Stimulated activated CD4-positive, alpha-beta T cell treated with anti-CD3 and anti-CD28 coated beads, TNF-alpha, amount 100 ng/mL, for 24 hours (primary cell): ENCODE results near the gene DYNLL1.
"Not testable (repeated sequence)": the region's sequence is repeated elsewhere in the genome, so short reads cannot be mapped to it uniquely, and the experiment has no call there.

Source experiments
- DNase-seq, 3 experiments: peaks; one replicate each; pipeline ENCODE4 v3.0.0-alpha.2; 2020; ENCODE audit warnings: low read depth in 3 of 3

The DYNLL1 gene

DNA sequence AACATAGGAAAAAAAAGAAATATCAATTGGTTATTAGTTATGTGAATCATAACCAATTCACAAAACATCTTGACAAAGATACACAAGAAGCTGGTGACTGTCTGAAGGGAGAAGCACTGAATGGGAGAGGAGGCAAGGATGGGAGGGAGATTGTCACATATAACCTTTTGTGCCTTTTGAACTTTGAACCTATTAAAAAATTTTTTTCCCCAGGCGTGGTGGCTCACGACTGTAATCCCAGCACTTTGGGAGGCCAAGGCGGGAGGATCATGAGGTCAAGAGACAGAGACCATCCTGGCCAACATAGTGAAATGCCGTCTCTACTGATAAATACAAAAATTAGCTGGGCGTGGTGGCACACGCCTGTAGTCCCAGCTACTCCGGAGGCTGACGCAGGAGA, 12.6 kb downstream of the DYNLL1 start:
- no peak for DNase-seq

DNA sequence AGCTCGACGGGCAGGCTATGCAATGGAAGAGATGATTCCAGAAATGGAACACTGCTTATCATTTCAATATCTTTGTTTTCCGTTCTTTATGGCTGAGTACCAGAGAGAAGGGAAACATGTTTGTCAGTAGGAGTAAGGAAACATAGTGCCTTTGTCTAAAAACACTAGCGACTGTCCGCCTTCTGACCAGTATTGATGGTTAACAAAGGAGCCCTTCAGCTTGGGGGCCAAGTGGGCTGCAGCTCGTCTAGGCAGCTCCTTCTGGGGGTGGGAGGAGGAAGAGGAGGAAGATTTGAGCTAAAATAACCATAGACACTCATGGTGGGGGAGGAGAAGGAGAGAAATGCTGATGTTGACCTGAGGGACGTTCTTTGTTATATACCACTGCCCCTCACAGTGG, 18.1 kb downstream of the DYNLL1 start:
- no peak for DNase-seq

DNA sequence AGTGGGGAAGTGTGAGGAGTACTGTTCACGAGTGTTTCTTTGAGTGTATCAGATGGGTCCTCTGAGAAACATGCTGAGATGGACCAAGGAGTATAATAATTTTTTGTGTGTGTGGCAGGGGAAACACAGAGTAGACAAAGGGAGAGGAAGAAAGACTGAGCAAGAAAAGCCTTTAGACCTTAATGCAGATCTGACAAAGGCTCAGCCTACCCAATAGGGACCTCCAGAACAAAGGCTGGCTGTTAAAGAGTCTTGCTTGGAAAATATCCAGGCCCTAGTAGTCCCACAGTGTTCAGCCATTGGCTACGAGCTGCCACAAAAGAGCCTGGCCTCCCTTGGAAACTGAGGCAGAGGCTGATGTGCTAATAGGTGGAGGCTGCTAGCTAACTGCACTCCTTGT, 19.6 kb downstream of the DYNLL1 start:
- DNase-seq, result no peak

DNA sequence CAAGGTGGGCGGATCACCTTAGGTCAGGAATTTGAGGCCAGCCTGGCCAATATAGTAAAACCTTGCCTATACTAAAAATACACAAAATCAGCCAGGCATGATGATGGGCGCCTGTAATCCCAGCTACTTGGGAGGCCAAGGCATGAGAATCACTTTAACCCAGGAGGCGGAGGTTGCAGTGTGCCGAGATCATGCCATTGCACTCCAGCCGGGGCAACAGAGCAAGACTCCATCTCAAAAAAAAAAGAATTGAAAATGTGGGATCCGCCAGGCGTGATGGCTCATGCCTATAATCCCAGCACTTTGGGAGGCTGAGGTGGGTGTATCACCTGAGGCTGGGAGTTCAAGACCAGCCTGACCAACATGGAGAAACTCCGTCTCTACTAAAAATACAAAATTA, 23.4 kb downstream of the DYNLL1 start:
- not testable (repeated sequence) for DNase-seq

DNA sequence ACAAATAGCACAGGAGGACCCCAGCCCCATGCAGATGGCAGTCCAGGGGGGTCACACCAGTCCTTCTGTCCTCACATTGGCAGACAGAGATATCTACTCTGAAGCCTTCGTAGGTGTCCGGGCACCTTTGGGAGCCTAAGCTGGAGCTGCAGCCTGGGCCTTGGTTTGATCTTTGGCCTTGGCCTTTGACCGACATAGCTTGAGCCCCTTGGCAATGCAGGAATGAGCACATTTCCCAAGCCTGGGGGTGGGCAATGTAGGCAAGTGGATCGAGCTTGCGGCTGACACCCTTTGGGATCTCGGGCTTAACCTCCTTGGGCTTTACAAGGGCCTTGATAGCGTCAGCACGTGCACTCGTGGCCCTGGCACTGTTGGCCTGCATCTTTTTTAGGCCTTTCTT, 26.7 kb downstream of the DYNLL1 start:
- DNase-seq, result no peak

DNA sequence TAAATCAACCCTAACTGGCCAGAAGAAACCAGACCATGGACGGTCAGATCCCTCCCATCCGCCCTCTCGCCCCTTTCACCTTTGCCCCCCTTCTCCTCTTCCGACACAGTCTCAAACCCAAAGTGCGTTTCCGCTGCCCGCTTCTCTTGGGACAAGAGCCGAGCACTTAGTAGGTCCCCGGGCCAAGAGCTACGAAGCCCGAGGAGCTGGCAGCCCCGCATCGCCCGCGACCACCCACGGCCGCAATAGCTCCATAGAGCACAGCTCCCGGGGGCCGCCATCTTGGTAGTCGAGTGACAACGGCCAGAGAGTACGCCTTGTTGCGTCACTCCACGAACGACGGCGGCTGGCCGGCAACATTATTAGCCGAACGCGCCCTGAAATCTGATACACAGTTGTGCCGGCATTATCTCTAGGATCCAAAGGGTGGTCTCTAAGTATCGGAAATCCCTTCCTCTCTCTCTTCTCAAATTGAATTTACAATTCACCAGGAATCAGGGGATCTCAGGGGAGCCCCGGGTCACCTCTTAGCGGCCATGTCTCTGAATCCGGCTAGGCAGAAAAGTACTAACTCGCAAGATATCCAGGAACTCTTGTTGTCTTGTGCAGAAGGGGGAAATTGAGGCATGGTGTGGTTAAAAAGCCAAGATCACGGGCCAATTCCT, 33.1 kb downstream of the DYNLL1 start, which contains the start of gene COQ5:
Gene COQ5 (minus strand): TSS at position 298 of the 665 bp plus-strand sequence. CDS start 17 bp downstream, at position 281.
- DNase-seq, result peak; percentile 73 to 80 (median 75)

DNA sequence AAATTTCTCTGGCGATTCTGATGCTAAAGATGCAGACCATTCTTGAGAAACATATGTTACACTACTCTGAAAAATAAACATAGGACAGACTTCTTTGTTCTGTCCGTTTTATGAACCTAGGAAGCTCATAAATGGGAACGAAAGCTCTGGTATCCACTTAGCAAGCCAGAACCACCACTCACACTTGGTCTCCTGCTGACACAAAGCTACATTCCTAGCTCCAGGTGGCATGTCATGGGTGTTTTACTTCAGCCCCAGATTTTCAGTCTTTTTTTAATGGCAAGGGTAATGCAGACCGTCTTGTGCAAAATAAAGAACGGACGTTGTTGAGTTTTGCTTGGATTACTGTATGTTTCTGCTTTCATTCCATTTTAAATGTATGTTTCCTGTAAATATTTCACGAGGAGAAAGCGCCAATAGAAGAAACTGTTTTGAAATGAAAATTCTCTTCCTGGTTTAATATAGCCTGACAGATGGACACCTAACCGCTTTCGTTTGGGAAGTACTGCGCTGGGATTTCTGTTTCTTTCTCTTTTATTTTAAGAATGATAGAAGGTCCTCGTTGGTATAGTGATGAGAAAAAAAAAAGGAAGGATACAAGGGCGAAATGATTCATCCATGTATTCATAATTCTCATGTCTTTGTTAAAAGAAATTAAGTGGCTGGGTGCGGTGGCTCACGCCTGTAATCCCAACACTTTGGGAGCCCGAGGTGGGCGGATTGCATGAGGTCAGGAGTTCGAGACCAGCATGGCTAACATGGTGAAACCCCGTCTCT, 33.9 kb downstream of the DYNLL1 start:
- no peak for DNase-seq

DNA sequence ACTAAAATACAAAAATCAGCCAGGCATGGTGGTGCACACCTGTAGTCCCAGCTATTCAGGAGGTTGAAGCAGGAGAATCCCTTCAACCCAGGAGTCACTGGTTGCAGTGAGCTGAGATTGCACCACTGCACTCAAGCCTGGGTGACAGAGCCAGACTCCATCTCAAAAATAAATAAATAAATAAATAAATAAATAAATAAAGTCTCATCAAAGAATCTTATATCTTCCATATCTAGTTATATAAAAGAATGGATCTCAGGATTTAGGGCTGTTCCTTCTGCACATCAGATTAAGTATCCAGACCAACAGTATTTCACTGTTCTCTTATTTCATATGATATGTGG, 34.5 kb downstream of the DYNLL1 start:
- not testable (repeated sequence) for DNase-seq

DNA sequence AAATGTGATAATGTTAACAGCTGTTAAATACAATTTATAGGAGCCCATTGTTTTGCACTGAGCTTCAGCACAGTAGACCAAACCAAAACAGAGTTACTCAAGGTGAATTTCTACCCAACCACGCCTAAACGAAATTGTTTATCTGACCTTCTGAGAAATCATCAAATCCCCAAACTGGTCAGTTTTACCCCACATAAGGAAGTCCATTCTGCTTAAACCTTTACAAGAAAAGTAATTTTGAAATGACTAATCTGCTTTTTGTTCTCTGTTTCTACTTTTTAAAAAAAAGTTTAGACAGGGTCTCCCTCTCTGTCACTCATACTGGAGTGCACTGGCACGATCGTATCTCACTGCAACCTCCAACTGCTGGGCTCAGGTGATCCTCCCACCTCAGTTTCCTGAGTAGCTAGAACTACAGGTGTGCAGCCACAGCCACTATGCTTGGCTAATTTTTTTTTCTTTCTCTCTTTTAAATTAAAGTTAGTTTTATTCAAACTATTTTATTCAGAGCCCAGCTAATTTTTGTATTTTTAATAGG, 36.9 kb downstream of the DYNLL1 start:
- no peak for DNase-seq

DNA sequence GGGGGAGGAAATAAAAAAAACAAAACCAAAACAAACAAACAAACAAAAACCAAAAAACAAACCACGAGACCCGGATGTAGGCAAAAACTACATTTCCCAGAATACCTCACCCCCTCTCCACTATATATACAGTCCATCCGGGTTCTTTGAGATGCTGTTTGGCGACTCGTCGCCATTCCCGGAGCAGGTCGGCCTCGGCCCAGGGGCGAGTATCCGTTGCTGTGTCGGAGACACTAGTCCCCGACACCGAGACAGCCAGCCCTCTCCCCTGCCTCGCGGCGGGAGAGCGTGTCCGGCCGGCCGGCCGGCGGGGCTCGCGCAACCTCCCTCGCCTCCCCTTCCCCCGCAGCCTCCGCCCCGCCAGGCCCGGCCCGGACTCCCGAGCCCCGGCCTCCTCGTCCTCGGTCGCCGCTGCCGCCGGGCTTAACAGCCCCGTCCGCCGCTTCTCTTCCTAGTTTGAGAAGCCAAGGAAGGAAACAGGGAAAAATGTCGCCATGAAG, 38.3 kb downstream of the DYNLL1 start, which contains the start of gene RNF10:
Gene RNF10 (plus strand): TSS at position 154 of the 500 bp plus-strand sequence. CDS start 456 bp downstream, outside the sequence.
- DNase-seq, result peak; percentile 47 to 59 (median 54)

DNA sequence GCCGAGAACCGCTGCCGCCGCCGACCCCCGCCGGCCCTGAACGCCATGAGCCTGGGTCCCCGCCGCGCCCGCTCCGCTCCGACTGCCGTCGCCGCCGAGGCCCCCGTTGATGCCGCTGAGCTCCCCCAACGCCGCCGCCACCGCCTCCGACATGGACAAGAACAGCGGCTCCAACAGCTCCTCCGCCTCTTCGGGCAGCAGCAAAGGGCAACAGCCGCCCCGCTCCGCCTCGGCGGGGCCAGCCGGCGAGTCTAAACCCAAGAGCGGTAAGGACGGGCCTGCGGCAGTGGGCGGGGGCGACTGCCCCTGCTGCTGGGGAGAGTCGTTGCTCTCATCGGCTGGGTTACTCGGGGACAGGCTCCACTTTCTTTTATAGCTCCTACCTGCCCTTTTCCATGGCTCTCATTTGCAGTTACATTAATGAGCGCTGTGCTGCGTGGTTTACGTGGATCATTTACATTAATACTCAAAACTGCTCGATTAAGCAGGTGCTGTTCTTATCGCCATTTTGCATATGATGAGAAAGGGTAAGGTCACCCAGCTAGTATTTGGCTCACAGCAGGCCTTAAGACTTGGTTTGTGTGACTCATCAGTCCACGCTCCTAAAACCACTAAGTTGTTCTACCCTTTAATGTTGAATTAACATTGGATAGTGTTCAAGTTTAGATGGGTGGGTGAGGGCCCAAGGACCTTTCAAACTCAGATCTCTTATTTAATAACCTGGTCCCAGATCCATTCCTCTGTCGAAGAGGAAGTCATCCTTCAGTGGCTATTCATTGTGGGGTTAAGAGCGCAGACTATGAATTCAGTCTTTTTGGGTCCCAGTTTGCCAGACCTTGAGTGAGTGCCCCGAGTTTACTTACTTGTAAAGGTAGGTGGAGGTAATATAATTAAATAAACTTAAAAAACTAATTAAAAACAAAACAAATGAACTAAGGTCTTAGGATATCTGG, 39.1 kb downstream of the DYNLL1 start:
- peak in 1 of 3 experiments; percentile 45 for DNase-seq

DNA sequence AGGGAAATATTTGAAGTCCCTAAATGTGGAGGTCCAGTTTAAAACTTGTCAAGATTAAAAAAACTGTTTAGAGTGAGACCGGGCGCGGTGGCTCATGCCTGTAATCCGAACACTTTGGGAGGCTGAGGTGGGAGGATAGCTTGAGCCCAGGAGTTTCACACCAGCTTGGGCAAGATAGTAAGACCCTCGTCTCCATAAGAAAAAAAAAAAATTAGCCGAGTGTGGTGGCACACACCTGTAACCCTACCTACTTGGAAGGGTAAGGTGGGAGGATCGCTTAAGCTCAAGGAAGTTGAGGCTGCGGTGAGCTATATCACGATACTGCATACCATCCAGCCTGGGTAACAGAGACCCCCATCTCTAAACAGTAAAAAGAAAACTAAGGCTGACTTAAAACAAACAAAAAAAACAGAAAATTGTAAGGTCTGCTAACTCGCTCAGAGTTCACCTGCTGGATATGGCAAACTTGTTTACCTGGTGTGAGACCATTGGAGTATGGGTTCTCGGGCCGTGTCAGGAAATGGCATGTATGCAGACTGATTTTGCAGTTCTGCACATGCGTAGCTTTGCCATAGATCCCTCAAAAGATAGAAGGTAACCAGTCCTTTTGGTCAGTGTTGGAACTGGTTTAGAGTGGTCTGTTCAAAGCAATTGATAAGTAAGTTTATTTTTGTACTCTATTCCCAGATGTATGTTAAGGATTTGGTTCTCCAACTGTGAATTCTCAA, 40.3 kb downstream of the DYNLL1 start:
- no peak for DNase-seq

DNA sequence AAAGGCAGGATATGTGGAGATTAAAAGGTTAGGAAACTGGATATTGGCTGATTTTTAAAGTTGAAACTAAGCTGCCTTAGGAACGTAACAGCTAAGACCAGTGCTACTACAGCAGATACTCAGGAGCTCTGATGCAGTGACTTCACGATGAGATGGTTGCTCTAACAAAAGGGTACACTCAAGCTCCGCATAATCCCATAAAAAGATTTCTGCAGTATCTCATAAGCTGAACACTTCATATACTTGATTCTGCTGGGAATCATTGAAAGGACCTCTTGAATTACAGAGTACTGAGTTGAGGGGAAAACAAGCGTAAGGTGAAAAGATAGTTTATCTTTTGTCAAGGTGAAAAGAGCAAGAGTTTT, 41.9 kb downstream of the DYNLL1 start:
- DNase-seq, result no peak

DNA sequence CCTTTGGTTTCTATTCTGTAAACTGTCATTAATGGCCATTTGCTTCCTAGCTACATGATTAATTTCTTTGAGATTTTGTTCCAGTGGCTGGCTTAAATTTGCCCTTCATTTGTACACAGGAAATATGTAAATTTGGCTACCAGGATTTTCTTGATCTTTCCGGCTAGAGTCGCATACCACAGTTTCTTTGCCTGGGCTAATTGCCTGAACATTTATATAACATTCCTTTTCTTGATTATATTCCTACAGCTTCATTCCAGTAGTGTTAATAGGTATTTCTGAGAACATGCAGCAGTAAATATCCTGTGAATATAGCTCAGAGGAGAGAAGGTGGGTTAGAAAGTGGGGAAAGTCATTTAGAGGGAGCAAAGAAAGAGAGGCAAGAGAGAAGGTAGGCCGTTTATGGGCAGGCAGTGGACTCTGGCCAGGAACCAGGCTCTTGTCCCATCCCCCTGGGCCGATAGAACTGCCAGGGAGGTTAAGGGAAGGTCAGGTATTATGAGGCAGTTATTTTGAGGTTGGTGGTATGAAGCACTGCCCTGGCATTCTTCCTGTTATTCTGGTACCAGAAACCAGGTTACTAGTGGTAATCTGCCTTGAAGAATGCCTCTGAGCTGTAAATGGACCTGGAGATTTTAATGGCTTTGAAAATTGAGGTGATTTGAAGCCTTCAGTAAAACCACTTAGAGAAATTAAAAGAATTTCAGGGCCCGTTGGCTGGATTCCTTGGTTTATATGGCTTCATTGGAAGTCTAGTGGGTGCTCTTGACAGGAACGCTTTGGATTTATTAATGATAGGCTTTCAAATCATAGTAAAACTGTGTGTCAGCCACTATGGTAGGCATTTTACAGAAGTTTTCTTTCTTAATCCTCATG, 42.6 kb downstream of the DYNLL1 start:
- DNase-seq, result no peak

DNA sequence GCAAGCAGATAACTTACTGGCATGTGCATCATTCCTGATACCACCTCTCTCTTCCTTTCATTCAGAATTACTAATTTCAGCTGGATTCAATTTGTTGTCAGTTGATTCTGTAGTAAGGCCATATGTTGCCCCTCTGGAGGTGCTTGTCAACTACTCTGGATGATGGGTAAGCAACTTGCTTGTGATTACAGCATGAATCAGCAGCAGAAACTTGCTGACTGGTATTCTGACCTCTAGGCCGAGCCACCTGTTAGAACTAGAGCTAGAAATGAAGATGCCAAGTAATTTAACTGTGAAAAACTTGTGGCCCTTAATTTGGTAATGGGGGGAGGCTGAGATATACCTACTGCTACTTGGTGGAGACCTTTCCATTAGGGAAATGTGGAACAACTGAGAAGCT, 43.4 kb downstream of the DYNLL1 start:
- no peak for DNase-seq

DNA sequence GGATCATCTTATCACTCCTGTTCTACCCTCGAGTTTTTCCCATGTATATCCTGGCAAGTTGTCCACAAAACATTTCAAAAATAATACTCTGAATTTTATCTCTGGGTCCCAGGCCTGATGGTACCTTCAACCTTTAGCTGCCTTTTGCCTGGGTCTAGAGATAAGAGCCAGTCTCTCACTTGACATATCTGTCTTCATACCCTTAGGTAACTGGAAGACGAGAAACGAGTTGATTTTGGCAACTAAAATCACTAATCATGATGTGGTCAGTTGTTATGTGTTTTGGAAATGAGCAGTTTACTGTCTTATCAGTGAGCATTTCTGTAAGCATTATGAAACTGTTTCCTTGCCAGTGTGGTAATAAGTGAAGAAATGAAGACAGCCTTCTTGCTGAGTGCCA, 44.5 kb downstream of the DYNLL1 start:
- DNase-seq, result no peak

DNA sequence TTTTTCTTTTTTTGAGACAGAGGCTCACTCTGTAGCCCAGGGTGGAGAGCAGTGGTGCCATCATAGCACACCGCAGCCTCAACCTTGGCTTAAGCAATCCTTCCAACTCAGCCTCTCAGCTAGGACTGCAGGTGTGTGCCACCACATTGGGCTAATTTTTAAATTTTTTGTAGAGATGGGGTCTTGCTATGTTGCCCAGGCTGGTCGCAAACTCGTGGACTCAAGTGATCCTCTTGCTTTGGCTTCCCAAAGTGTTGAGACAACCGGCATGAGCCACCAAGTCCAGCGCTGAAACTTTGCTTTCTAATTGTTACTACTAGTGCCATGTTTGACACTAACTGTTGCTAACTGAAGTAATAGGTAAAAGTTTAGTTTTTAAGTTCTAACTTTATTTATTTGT, 46.3 kb downstream of the DYNLL1 start:
- DNase-seq, result no peak

DNA sequence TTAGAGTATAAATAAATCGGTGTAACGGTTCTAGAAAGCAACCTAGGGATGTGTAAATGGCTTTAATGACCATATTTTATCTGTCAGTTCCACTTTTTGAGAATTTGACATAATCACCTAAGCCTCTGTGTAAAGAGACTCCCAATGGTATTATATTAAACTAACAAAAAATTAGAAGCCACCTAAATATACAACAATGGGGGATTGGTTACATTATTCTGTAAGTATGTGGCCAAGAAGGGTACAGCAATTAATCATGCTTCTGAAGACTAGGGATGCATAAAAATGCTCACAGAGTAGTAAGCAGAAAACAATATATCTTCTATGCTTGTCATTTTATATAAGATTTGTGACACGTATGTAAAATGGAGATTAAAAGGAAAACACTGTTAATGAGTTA, 48.8 kb downstream of the DYNLL1 start:
- DNase-seq, result no peak

DNA sequence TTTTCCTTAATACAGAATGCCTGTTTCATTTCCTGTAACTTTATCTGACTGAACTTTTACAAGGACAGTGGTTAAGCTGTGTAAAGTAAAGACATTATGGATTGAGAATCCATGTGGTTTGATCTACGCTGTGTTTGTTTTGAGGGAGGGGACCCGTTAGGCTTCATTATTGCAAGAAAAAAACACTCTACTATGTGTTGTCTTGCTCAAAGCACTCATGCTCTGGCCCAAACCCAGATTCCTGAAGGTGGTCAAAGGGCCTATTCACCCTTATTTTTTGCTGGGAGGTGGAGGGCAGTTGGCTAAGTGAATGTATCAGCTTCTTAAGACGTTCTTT, 50.1 kb downstream of the DYNLL1 start:
- no peak for DNase-seq
